Inflammatory macrophage treated with lipopolysaccharide for 1 hour (primary cell): ENCODE measurements around the gene HINT2.

Experiments used
- DNase-seq, 2 donors: peaks; one replicate each; pipeline ENCODE4 v3.0.0-alpha.2; 2020 to 2022

The HINT2 gene

DNA sequence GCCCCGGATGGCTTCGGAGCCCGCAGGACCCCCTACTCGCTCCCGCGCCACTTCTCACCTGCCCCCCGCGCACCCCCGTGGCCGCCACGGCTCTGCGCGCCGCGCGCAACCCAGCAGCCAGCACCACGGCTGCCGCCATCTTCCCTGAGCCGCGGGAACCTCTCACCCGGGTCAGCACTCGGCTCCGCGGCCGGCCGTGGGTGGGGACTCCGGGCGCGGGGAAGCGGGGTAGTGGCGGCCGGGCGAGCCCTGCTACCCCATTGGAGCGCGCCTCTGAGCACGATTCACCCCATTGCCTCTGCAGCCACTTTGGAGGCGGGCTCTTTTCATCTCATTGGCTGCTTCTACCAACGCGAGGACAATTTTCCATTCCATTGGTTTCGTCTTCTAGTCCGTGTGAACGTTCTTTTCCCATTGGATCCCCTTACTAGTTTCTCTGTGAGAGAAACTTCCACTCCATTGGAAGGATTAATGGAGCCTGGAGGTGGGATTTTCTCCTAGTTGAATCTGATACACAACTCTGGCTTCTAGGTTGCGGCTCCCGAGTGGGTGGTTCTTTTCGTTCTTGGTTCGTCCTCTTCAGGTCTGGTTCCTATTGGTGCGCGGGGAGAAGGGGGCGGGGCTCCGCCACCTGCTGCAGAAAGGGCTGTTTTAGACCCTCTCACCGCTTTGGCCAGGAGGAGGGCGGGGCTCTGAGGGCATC lies at the start of gene HINT2:
HINT2 (minus strand) TSS at position 202 of the 703 bp plus-strand sequence; CDS start at position 139, 63 bp downstream.
- peak; percentile 97 to 99 for DNase-seq

DNA sequence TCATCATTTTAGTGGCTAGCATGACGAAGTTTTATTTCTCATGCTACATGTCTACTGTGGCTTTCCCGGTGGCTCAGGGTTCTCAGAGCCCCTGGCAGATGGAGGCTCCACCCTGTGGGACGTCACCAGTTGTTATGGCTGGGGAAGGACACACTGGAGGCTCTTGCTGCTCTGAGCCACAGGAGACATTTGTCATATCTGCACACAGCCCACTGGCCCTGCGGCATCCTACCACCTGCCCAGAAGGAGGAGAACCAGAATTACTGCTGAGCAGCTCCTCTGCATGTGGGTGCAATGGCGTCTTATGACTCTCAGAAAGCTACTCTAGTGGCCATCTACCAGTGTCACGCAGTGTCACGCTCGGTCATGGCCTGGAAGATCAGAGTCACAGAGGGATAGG lies 48.7 kb upstream of the HINT2 start:
- no peak for DNase-seq

DNA sequence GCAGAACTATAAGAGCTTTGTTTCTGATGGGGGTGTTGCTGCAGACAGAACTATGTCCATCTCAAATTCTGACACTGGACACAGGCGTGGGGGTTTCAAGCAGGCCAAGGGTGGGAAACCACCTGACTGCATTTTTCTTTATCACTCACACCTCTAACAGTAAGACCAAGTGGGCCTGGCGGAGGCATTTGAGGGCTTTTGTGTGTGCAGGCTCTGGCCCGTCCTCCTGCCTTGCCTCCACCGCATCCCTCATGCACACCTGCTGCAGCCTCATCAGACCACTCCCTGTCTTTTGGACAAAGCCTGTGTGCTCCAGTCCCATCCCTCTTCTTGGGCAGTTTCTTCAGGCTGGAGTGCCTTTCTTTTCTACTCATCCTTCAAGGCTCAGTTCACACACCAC lies 47.5 kb upstream of the HINT2 start:
- DNase-seq, result no peak

DNA sequence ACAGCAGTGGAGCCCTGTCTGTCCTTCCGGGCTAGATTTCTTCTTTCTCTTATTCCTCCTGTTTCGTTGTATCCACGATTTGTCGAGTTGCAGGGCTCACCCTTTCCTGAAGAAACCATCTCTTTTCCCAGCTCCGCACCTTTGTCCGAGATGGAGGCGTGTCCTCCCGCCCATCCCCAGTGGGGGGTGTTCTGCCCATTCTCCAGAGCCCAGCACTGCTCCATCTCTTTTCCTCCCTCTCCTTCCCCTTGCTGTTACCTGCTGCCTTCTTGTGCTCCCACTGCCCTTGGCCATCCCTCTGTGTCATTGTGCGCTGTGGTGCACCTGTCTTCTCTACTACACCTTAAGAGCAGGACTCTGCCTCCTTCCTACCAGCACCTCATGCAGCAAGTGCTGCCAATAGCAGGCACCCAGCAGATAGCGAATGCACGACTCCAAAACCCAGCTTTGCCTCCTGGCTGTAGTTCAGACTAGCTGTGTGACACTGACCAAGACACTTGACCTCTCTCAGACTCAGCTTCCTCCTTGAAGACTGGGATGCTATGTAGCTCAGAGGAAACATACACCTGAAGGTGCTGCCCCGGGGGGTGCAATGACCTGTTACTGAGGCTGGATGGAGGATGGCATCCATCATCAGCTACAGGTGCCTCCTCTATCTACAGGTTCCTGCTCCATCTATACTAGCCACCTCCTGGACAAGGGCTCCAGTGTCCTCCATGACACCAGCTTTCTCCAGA lies 46.5 kb upstream of the HINT2 start:
- no peak for DNase-seq

DNA sequence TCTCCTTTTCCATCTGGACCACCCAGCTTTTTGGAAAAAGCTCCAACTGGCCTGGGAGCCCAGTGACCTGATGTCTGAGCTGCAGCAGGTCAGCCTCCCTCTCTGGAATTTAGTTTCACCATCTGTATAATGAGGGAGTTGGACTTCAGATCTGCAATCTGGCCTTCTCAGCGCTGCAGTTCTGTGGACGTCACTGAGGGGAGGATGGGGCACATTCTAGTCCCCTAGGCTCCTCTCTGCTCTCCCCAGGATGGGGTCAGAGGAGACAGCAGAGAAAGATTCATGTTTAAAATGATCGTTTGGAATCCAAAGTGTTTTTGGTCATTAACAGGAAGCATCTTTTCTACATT lies 45.1 kb upstream of the HINT2 start:
- no peak for DNase-seq

GRCh38 chr9:35859310-35859989 lies 44.6 kb upstream of the HINT2 start:
- no peak for DNase-seq

GRCh38 chr9:35858458-35858857 lies 43.6 kb upstream of the HINT2 start:
- DNase-seq, result no peak

- no peak for DNase-seq
Measured at GRCh38 chr9:35856882-35857281, 42.0 kb upstream of the HINT2 start.

- DNase-seq, result no peak
Measured at GRCh38 chr9:35856206-35856605, 41.4 kb upstream of the HINT2 start.

DNA sequence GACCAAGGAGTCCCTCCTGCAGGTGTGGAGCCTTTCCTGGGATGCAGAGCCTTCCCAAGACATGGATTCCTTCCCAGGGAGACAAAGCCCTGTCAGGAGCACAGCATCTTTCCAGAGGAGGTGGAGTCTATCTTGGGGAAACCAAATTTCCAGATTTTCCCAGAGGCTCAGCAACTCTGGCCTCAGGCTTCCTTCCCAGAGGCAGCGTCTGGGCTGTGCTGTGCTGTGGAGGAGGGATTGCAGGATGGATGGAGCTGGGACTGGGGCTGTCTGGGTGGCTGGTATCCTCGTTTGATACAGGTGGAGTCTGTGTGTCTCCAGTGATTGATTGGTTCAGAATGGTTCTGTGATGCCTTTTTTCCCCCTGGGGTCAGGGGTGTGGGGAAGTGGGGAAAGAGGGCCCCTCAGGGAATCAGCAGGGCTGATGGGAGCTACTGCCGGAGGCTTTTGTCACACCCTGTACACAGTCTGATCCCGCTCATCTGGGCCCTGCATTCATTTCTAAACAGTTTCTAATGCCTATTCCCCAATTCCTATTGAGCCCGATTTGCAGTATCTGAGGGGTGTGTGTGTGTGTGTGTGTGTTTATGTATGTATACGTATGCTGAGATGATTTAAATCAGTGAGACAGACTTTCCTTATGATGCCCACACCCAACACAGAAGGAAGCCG lies 39.4 kb upstream of the HINT2 start:
- DNase-seq, result no peak

GRCh38 chr9:35852876-35853865 lies 38.3 kb upstream of the HINT2 start:
- no peak for DNase-seq

DNA sequence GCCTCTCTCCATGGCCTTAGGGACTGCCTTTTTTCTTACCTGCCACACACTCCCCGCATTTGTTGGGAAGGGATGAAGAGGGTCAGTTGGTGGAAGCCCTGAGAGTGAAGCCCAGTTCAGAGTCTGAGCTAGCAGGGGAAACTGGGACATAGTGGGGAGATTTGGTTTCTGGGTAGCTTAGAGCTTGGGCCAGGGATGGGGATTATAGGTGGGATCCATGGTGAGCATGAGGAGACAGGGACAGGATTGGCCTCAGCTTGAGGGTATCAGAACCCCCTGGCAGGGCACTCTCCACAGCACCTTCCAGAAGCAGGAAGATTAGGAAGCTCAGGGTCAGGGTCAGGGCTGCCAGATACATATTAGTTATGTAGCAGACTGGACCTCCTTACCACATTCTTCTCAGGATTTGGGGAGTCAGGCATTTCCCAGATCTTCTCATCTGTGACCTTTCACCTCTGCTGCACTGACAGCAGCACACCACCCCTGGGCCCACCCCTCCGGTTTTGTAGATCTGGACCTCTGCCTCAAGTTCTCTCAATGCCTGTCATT lies 37.5 kb upstream of the HINT2 start:
- no peak for DNase-seq

DNA sequence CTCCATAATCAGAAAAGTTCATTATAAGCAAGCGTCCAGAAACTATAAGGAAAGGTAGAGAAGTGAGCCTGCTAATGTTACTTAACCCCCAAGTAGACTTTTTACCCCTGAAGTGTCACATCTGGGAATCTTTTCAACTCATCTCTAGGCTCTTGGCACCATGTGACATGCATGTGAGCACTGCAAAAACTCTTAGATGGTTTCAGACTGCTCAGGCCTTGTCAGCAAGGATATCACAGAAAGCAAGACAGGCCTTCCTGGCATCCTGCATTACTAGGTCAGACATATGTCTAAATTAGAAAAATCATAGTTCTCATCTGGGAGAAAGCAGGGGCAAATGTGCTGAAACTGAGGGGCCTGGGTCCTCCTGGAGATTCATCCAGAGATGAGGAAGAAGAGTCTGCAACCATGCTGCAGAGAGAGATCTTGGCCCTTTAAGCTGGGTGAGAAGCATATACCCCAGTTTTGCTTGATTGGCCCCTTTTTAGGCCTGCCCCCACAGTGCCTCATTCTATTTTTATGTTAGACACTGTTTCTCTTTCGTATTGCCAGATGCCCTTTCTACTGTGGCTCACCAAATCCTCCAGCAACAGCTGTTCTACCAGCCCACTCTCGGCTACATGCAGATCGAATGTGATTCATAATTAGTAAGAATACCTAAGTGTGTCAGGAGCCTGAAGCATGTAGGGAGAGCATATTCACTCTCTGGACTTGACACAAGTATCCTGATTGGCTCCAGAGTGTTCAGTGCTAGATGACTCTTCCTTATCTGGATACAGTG lies 33.1 kb upstream of the HINT2 start:
- DNase-seq, result no peak

- no peak for DNase-seq
Measured at GRCh38 chr9:35845824-35846771, 31.3 kb upstream of the HINT2 start.

GRCh38 chr9:35844628-35845270 lies 29.9 kb upstream of the HINT2 start:
- DNase-seq, result peak; percentile 93 to 96

DNA sequence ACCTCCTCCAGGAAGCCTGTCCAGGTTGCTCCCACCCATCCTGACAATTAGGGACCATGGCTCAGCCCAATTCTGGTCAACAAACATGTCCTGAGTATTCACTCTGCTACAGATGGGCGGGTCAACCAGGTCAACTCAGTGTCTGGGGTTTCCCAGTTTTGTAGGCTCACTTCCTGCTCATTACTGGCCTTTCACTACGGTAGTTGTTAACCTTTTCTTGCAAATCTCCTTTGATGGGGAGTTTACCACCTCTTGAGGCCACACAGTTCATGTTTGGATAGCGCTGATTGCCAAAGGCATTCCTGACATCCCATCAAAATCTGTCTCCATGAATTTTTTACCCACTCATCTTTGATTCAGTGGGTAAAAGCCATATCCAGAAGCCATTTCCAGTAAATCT lies 28.0 kb upstream of the HINT2 start:
- DNase-seq, result peak; percentile 51 to 63

GRCh38 chr9:35842020-35842745 lies 27.3 kb upstream of the HINT2 start:
- DNase-seq, result peak; percentile 39

DNA sequence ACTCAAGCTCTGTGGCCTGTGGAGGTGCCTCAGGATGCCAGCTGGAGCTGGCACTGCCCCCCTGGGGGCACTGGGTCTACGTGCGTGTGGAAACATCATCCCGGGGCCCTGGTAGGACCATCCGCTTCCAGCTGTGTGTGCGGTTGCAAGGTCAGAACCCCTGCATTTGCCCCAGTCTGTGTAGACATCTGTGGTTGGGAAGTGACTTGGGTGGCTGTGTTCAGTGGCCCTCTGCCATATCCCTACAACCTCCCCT lies 26.7 kb upstream of the HINT2 start:
- DNase-seq, result no peak
